GM18867 (cell line): Measurements from ENCODE around the gene APOA5.
"Not testable (repeated sequence)": the region's sequence is repeated elsewhere in the genome, so short reads cannot be mapped to it uniquely, and the experiment has no call there.

Experiments
- ATAC-seq: cut with Tn5 transposase; IDR thresholded peaks from one replicate; pipeline ENCODE4 v1.9.1; 2021; ENCODE audit warnings: mild to moderate bottlenecking, moderate library complexity; ENCODE audit not compliant: unreplicated experiment

APOA5 gene

GRCh38 chr11:116801662-116802061 lies 10.0 kb upstream of the APOA5 start:
- not testable (repeated sequence) for ATAC-seq

- no peak for ATAC-seq
Measured at GRCh38 chr11:116800610-116801009, 8.9 kb upstream of the APOA5 start.

- ATAC-seq = no peak
Measured at GRCh38 chr11:116798368-116798767, 6.7 kb upstream of the APOA5 start.

GRCh38 chr11:116797816-116798215 lies 6.1 kb upstream of the APOA5 start:
- ATAC-seq = no peak

GRCh38 chr11:116796548-116796947 lies 4.9 kb upstream of the APOA5 start:
- no peak for ATAC-seq

GRCh38 chr11:116794851-116795250 lies 3.2 kb upstream of the APOA5 start:
- ATAC-seq = no peak

GRCh38 chr11:116793772-116794097 lies 2.1 kb upstream of the APOA5 start:
- ATAC-seq = no peak

GRCh38 chr11:116792869-116793771 lies 1.4 kb upstream of the APOA5 start:
- ATAC-seq = no peak

GRCh38 chr11:116792144-116792868 lies 627 bp upstream of the APOA5 start:
- ATAC-seq = no peak

GRCh38 chr11:116791002-116791812 lies 472 bp downstream of the APOA5 start:
- ATAC-seq = no peak

GRCh38 chr11:116790167-116791001 lies 1.3 kb downstream of the APOA5 start:
- ATAC-seq = no peak

GRCh38 chr11:116788975-116789374 lies 2.7 kb downstream of the APOA5 start:
- ATAC-seq = no peak

GRCh38 chr11:116788534-116788933 lies 3.1 kb downstream of the APOA5 start:
- ATAC-seq = no peak

GRCh38 chr11:116787786-116788486 lies 3.7 kb downstream of the APOA5 start, which contains the start of gene ZPR1:
ZPR1 (minus strand) TSS chr11:116788023; CDS start chr11:116787990, 33 bp downstream.
- ATAC-seq = peak; percentile 88

- ATAC-seq = peak; percentile 11
Measured at GRCh38 chr11:116787436-116787785, 4.3 kb downstream of the APOA5 start.

GRCh38 chr11:116786966-116787365 lies 4.7 kb downstream of the APOA5 start:
- no peak for ATAC-seq

- ATAC-seq = no peak
Measured at GRCh38 chr11:116786326-116786725, 5.4 kb downstream of the APOA5 start.

GRCh38 chr11:116782728-116783127 lies 9.0 kb downstream of the APOA5 start:
- no peak for ATAC-seq

- ATAC-seq = no peak
Measured at GRCh38 chr11:116778556-116778955, 13.1 kb downstream of the APOA5 start.

GRCh38 chr11:116777056-116777455 lies 14.6 kb downstream of the APOA5 start:
- ATAC-seq = no peak
